GM18498 (cell line): ENCODE results near the gene SCN5A.

Experiments
- ATAC-seq: cut with Tn5 transposase; IDR thresholded peaks from one replicate; pipeline ENCODE4 v1.9.1; 2021; ENCODE audit warnings: mild to moderate bottlenecking, moderate library complexity; ENCODE audit not compliant: unreplicated experiment

Gene SCN5A

DNA sequence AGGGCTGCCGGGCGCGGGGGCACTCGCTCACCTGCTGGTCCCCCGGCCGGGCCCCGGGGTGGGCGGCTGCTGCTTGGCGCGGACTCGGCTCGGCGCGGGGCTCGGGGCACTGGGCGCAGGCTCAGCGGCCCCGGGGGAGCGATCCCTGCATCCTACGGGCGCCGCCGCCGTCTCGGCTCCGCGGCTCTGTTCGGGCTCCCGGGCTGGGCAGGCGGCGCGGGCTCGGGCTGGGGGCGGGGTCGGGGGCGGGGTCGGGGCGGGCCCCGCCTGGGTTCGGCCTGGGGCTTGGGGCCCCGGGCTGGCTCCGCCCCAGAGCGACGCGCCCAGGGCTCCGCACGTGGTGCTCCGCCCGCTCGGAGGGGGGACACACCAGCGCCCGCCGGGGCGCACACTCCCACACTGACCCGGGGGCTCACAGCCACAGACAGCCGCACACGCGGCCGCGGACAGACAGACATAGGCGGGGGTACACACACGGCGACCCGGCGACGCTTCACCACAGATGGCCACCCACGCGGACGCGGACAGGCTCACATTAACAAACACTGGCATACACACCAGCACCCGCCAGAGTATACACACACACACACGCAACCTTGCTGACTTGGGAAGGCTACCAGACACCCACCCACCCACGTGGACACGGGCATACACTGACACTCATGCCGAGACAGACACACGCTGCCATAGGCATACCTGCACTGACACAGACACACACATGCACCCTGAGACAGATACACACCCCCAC lies at the start of gene SCN5A:
Gene SCN5A, minus strand, starts transcription at position 188 of the 748 bp plus-strand sequence. CDS start 16,380 bp downstream, outside the sequence.
- peak; percentile 63 for ATAC-seq

DNA sequence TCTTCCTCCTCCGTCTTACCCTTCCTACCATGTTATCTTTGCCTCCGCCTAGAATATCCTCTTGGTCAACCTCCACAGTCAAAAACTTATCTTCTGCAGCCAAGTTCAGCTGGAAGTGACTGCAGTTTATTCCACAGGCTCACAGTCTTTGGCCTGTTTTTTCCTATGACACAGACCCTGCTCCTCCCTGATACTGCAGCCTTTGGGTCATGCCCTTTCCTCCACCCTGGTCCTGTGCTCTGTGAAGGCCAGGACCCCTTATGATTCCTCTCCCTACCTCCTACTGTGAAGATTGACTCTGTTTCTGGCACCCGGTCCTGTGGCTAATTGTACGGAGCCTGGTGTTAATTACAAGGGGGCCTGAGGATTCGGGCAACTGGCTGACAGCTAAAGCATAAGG lies 49.3 kb upstream of the SCN5A start:
- no peak for ATAC-seq

DNA sequence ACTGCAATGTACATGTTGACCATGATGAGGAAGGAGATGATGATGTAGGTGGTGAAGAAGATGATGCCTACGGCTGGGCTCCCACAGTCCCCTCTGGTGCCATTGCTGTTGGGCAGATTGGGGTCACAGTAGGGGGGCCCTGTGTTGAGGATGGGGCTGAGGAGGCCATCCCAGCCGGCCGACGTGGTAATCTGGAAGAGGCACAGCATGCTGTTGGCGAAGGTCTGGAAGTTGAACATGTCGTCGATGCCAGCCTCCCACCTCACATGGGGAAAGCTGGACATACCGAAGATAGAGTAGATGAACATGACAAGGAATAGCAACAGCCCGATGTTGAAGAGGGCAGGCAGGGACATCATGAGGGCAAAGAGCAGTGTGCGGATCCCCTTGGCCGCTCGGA lies 48.6 kb upstream of the SCN5A start:
- ATAC-seq: no peak

DNA sequence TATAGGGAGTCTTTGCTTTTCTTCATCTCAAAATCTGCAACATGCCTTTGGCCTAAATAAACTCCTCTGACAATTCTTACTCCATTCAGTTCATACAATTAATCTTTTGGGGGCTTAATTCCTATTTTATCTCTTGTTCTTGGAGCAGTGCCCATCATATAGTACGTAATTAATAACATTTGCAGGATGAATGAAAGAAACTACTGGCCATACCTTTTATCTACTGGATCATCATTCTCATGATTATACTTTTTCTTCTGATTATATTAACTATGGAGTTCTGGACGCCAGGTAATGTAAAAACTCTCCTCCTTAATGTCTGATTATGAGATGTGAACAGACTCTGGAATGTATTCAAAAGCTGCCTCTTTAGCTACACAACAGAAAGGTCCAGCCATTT lies 46.5 kb upstream of the SCN5A start:
- ATAC-seq: no peak

DNA sequence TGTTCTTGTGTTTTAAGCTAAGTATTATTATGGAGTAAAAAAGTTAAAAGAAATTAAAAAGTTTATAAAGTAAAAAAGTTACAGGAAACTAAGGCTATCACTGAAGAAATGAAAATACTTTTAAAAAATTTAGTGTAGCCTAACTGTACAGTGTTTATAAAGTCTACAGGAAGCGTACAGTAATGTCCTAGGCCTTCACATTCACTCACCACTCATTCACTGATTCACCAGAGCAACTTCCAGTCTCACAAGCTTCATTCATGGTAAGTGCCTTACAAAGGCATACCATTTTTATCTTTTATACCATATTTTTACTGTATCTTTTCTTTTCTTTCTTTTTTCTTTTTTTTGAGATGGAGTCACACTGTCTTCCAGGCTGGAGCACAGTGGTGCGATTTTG lies 40.7 kb upstream of the SCN5A start:
- no peak for ATAC-seq

DNA sequence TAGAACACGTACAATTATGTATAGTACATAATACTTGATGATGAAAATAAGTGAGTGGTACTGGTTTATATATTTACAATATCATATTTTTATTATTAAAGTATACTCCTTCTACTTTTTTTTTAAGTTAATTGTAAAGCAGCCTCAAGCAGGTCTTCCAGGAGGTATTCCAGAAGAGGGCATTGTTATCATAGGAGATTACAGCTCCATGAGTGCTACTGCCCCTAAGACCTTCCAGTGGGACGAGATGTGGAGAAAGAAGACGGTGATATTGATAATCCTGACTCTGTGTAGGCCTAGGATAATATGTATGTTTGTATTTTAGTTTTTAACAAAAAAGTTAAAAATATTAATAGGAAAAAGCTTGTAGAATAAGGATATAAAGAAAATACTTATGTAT lies 40.3 kb upstream of the SCN5A start:
- no peak for ATAC-seq

DNA sequence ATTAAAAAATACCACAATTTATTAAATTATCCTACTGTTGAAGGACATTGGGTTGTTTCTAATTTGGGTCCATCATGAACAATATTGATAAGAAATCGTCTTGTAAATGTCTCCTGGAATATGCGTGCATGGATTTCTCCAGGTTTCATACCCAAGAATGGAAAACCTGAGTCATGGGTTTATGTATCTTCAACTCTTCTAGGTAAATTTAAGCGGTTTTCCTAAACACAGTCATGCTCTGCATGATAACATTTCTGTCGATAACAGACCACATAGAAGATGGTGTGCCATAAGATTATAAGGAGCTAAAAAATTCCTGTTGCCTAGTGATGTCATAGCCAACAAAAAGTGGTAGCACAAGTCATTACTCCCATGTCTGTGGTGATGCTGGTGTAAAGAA lies 39.9 kb upstream of the SCN5A start:
- ATAC-seq: no peak

DNA sequence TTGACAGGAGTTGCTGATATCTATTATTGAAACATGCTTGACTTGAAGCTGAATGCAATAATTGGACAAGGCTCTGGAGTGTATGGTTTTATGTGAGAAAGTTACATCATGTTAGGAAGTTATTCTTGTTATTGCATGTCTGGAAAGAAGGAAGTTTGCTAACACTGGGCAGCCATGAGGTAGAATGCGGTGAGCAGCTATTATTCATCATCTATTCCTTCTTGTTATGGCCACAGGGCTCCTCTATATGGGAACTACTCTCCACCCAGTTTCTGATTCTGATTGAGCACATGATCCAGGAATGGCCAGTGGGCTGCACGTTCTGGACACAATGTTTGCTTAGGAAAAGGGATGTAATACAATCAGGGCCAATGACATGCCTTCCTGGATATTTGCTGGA lies 37.8 kb upstream of the SCN5A start:
- no peak for ATAC-seq

DNA sequence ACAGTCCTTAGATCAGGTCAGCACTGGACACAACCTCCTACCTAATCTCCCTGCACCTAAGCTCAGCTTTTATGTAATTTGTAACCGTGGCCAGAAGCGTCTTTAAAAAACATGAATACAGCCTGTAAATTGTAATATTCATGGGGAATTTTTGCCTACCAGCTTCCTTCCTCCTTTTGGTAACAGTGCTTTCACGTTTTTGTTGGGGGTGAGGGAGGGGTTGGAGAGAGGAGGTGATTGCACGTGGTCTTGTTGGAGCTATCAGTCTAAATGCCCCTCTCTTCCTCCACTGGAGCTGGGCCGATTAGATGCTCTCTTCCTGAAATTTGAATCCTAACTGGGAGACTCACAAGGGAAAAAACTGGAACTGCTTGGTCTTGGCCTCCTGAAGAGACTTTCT lies 35.1 kb upstream of the SCN5A start:
- ATAC-seq: no peak

DNA sequence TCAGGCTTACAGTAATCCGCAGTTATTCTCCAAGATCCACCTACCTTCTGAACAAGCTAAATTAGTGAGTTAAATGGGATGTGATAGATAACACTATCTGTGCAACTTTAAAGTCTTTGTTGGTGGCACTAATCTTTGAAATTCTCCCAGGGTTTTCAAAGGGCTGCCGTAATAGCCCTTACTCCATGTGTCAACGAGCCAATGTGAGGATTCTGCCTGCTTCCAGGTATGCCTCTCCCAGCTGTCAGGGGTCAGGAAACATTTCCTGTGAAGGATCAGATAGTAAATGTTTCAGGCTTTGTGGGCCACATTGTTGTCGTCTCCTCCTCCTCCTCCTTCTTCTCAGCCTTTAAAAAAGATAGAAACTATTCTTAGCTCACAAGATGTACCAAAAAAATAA lies 20.2 kb upstream of the SCN5A start:
- no peak for ATAC-seq

DNA sequence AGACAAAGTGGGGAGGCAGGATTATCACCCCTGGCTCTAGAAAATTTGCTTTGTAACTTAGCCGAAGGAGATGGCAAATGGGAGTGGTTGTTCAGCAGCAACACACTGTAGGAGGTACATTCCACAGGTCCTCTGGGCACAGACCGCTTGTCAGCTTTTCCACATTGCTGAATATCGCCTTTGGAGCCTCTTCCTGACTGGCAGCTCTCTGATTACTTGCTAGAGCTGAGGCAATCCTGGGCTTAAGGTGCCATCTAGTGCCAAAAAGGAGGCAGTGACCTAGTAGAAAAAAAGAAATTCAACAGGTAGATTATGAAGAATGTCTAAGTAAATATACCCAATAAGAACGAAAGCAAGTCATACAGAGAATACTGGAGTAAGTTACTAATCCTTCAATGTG lies 13.1 kb upstream of the SCN5A start:
- no peak for ATAC-seq

DNA sequence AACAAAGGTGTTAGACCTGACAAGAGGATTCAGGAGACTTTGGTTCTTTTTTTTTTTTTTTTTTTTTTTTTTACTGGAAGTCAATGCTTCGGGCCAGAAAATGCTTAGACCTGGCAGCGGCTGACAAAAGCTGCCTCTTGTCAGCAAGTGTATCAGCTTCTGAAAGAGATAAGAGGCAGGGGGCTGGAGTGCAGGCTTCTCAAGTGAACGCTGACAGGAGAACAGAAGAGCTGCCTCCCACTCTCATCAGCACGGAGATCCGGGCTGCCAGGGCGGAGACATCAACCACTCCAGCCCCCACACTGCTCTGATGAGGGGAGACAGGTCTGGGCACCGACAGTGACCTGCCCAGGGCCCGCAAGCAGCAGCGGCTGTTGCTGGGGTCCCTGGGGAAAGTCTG lies 9.4 kb upstream of the SCN5A start:
- ATAC-seq: no peak

DNA sequence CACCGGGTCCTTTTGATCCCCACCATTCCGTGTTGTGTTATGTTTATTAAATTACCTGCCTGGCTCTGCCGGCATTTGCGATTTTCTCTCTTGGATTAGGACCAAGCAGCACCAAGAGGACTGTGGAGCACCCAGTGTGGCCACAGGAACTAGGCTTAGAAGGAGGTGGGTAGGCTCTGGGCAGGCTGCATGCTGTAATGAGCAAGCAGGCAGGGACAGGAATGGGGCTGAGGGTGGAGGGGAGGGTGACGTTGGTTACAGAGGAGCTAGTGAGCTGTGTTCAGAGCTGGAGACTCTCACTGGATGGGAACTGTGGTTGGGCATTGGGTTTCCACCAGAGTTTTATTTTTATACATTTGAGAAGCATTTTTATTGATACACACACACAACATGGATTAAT lies 7.9 kb upstream of the SCN5A start:
- no peak for ATAC-seq

DNA sequence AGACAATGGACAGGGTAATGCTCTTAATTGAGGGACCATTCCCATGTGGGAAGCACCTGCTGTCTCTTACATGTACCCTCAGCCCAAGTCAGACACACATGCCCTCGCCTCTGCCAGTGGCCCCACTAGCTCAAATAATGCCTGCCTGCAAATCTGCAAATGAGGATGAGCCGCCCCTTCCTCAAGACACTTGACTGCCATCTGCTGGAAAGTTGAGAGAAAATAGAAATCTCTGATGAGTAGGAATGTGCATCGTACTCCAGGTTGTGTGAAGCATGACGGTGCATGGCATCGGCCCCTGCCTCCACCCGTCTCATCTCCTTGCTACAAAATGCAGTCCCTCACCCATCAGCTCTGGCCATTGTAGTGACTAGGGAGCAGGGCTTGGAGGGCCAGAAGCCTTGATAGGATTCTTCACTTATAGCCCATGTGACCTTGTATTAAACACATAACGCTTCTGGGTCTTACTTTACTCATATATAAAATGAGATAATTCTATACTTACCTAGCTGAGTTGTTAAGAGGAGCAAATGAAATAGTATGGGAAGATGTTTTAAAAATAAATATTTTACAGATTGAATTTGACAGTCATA lies 6.3 kb upstream of the SCN5A start:
- no peak for ATAC-seq

DNA sequence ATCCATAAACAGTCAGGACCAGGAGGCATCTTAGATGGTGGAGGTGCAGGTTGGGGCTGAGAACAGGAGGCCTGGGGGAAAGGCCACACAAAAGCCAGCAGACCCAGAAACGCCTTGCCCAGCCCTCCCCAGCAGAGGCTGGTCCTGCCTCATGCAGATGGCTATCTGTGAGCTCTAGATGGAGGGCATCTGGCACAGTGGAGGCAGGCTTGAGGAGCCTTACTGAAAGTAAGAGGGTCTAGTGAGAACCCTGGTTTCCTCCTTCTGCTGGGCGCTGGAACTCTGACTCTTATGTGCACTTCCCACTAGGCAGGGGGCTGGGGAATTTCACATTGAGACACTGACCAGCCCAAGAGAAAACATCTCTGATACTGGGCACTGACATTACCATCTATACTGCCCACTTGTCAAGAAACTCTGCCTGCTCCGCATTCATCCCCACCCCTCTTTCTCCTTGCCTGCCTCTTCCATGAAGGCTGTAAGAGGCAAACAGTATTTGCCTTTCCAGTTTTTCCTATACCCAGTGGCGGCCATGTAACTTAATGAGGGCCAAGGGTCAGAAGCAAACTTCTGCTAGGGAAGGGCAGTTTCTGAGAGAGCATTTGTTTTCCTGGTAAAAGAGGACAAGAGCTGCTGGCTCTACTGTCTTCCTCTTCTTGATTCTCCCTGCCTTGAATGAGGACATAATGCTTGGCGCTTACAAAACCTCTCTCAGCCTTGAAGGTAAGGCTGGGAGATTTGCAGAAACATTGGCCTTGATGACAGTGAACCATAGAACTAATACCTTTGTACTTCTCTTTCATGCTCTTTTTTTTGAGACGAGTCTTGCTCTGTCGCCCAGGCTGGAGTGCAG lies 4.4 kb upstream of the SCN5A start:
- no peak for ATAC-seq

DNA sequence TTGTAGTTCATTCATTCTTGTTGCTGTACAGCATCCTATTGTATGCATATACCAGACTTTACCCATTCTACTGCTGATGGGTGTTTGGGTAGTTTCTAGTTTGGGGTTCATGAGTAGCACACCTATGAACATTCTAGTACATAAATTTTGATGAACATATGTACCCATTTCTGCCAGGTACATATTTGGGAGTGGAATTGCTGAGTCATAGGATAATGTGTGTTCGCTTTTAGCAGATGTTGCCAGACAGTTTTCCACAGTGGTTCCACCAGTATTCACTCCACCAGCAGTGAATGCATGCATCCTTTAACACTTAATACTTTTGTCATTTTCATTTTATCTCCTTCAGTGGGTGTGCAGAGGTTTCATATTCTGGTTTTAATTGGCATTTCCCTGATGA lies 3.4 kb upstream of the SCN5A start:
- ATAC-seq: no peak

DNA sequence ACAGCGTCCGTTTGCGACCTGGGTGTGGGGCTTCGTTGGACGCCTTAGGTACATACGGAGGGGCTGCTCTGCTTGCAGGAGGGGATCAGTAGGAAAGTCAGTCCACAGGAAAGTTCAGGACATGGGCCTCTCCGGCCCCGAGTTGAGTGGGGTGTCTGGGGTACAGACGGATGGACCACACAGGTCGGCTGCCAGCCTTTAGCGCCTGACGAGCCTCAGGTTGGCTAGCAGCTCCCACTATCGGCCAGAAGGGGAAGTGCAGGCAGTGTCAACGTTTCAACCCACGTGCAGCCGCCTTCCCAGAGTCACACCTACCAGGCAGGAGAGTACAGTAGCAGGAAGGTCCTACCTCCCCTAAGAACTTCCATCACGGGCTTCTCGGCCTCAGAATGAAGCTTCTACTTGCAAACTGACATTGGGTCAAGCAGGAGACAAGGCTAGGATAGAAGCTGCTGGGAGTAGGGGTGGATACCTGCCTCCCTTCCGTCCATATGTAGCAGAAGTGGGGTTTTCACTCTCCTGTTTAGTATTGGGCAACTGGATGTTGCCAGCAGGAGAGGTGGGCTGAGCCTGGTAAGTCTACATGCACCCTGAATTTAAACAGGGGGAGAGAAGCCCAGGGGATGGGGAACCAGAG lies 1.8 kb upstream of the SCN5A start:
- ATAC-seq: peak; percentile 66

DNA sequence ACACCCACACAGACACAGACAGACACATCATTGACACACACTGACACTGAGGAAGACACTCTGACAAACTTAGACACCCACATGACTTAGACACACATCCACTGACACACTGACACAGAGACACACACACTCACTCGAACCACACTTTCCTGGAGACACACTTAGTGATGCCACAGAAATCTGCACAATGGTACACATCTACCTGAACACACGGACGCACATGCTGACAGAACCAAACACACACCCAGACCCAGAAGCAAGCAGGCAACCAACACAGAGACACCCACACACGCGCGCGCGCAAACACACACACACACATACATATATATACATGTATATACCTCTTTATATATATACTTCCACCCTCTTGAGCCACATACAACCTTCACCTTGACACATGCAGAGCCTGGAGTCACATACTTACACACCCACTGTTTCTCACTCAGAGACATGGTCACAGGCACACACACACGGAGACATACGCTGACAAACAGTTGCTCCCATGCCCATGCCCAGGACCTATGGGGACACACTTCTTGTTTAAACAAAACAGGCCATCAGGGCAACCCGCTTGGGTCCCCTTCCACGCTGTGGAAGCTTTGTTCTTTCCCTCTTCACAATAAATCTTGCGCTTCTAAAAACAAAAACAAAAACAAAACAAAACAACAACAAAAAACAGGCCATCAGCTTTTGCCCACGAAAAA lies 913 bp upstream of the SCN5A start:
- no peak for ATAC-seq

DNA sequence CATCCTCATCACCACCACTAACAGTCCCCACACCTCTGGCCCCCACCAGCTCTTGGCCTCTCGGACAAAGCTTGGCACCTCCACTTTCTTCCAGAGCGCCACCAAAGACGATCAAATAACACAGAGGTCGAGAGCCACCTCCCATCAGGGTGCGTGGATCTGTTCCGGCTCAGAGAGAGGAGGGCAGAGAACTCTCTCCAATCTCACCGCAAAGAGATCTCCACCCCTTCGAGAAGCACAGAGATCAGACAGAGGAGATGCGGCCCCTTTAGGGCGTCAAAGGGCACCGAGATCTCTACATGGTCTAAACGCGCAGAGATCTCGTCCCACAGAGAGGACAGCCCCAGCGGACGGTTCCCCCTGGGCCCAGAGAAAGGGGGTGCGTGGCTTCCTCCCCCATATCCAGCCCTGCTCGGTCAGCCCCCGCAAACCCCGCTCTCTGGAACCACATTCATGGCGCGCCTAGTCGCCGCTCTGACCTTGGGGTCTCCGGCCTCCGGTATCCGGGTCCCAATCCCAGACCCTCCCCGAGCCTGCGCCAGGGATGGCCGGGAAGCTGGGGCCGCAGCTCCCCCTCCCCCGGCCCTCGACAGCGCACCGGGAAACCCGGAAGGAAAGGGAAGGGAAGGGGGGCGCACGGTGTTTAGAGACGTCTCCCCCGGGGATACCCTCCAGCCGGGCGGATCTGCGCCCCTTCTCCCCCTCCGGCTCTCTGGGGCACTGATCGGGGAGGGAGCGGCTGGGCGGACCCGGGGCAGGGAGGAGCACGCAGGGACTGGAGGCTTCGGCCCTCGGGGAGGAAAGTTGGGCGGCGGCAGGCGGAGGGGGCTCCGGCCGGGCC lies 608 bp downstream of the SCN5A start:
- peak; percentile 13 for ATAC-seq
